Measurements from ENCODE around the gene NEGR1.

GRCh38 chr1:71630073-71630472 is 652.3 kb downstream of the NEGR1 start:
- TF ChIP-seq, protein P1, sequence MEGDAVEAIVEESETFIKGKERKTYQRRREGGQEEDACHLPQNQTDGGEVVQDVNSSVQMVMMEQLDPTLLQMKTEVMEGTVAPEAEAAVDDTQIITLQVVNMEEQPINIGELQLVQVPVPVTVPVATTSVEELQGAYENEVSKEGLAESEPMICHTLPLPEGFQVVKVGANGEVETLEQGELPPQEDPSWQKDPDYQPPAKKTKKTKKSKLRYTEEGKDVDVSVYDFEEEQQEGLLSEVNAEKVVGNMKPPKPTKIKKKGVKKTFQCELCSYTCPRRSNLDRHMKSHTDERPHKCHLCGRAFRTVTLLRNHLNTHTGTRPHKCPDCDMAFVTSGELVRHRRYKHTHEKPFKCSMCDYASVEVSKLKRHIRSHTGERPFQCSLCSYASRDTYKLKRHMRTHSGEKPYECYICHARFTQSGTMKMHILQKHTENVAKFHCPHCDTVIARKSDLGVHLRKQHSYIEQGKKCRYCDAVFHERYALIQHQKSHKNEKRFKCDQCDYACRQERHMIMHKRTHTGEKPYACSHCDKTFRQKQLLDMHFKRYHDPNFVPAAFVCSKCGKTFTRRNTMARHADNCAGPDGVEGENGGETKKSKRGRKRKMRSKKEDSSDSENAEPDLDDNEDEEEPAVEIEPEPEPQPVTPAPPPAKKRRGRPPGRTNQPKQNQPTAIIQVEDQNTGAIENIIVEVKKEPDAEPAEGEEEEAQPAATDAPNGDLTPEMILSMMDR (IDR thresholded peaks at IDR 0.05) = no peak
- TF ChIP-seq POLR2AphosphoS5 (IDR thresholded peaks at IDR 0.05) = no peak
- TF ChIP-seq POLR2A (IDR thresholded peaks at IDR 0.05) = no peak
- no peak for TF ChIP-seq EP300 (IDR thresholded peaks at IDR 0.05)

Data from gastroesophageal sphincter (tissue), 3 donors.